T-cell (primary cell): ENCODE measurements around the gene COL19A1. TPM values are rescaled to one million over a fixed set of nuclear protein-coding genes. Genes with fewer than 3 reads are reported as not detected.

ENCODE experiments used
- ATAC-seq, 4 experiments: fragments of 200-7000 bp in 3 of 4; fragments of 150-1000 bp in 1 of 4; cut with Tn5 transposase; replicated peaks in 1 of 4; 1 replicate in 3 of 4; 2 replicates in 1 of 4; pipeline ENCODE4 v1.10.0; 2021; ENCODE audit warnings: moderate library complexity in 3 of 4, mild to moderate bottlenecking in 2 of 4, moderate number of reproducible peaks in 1 of 4
- CTCF ChIA-PET, 2 donors: fragments of 300-600 bp; sonication (Branson Sonifier 250); formaldehyde crosslinking; loops; one replicate each; lab custom pipeline; 2022; ENCODE audit warnings: antibody characterized with exemption in 2 of 2; lab: Charles Lee
- POLR2A ChIA-PET, 2 donors: fragments of 300-600 bp; sonication (Branson Sonifier 250); formaldehyde crosslinking; loops; one replicate each; lab custom pipeline; 2022; ENCODE audit warnings: antibody characterized with exemption in 2 of 2; lab: Charles Lee
- DNase-seq, 35 experiments: peaks; one replicate each; pipeline versions ENCODE4 v3.0.0 to v3.0.0-alpha.2; 2013 to 2023
- H3K27ac ChIP-seq: one replicate; pipeline ENCODE4 v1.5.1; 2013; ENCODE audit warnings: low read length
- H3K27me3 ChIP-seq, 2 experiments: replicated peaks in 1 of 2; 1 replicate in 1 of 2; 2 replicates in 1 of 2; pipeline versions ENCODE4 v1.6.1 to v1.7.0; 2013; ENCODE audit warnings: low read length in 1 of 2, mixed read lengths in 1 of 2; ENCODE audit not compliant: control insufficient read depth in 2 of 2, insufficient read depth in 2 of 2; ENCODE audit errors: extremely low read depth in 1 of 2
- H3K36me3 ChIP-seq, 2 donors: 1 replicate in 1 of 2; 2 replicates in 1 of 2; pipeline versions ENCODE4 v1.6.1 to v1.7.0; 2013; ENCODE audit warnings: low read length in 1 of 2; ENCODE audit not compliant: control insufficient read depth in 2 of 2, insufficient read depth in 1 of 2; ENCODE audit errors: extremely low read depth in 1 of 2
- H3K4me1 ChIP-seq, 2 experiments: 1 replicate in 1 of 2; 2 replicates in 1 of 2; pipeline versions ENCODE4 v1.6.1 to v1.7.0; 2013; ENCODE audit warnings: low read length in 2 of 2, mixed read lengths in 1 of 2; ENCODE audit not compliant: insufficient read depth in 2 of 2, control insufficient read depth in 1 of 2; ENCODE audit errors: extremely low read depth in 1 of 2
- H3K4me3 ChIP-seq, 2 donors: 1 replicate in 1 of 2; 2 replicates in 1 of 2; pipeline versions ENCODE4 v1.5.1 to v1.7.0; 2013; ENCODE audit warnings: mild to moderate bottlenecking in 2 of 2, low read length in 1 of 2, moderate library complexity in 1 of 2; ENCODE audit not compliant: control insufficient read depth in 1 of 2; ENCODE audit errors: extremely low read depth in 1 of 2
- H3K9me3 ChIP-seq: 2 replicates; pipeline ENCODE4 v1.7.0; 2013
- H3K27ac Mint-ChIP-seq, 2 donors: one replicate each; pipeline ENCODE4 v1.8.0; 2020 to 2021; ENCODE audit warnings: mild to moderate bottlenecking in 2 of 2, mixed read lengths in 2 of 2
- H3K27me3 Mint-ChIP-seq, 2 donors: one replicate each; pipeline ENCODE4 v1.8.0; 2021 to 2022; ENCODE audit warnings: mixed read lengths in 2 of 2
- H3K36me3 Mint-ChIP-seq: one replicate; pipeline ENCODE4 v1.8.0; 2021; ENCODE audit warnings: mixed read lengths
- H3K4me1 Mint-ChIP-seq, 3 donors: one replicate each; pipeline ENCODE4 v1.8.0; 2020 to 2022; ENCODE audit warnings: mixed read lengths in 3 of 3, mild to moderate bottlenecking in 1 of 3
- H3K4me3 Mint-ChIP-seq, 3 donors: one replicate each; pipeline ENCODE4 v1.8.0; 2020 to 2022; ENCODE audit warnings: mild to moderate bottlenecking in 3 of 3, mixed read lengths in 3 of 3, moderate library complexity in 3 of 3
- H3K9me3 Mint-ChIP-seq, 3 donors: one replicate each; pipeline ENCODE4 v1.8.0; 2020 to 2022; ENCODE audit warnings: mixed read lengths in 3 of 3
- WGBS: methylation state at CpG from one replicate; pipeline ENCODE4 v1.1.5; 2013; ENCODE audit warnings: missing lambda C conversion rate; ENCODE audit not compliant: insufficient coverage; 5-methylcytosine and 5-hydroxymethylcytosine counted together
- total RNA-seq, 35 experiments: library from RNA in 6 of 35; stranded (reverse) in 6 of 35; fragments of 120-200 nt in 1 of 35; gene quantifications; one replicate each; pipeline versions ENCODE4 v1.2.1 to v1.2.4 and lab custom pipeline; 2013 to 2026

Gene COL19A1
- total RNA-seq, 5 donors from 2014 or later (not counting 1 experiment from before 2014, with no cell fraction given) = 0.42 to 2.3 (median 0.55) TPM

- no peaks in the 10 kb centered on the region for H3K9me3 Mint-ChIP-seq
- H3K4me3 Mint-ChIP-seq = no peak overlapping the region
- Histone ChIP-seq H3K9me3 (no peaks in the 10 kb centered on the region), H3K27me3 (no peaks in the 10 kb centered on the region), H3K36me3 (no peaks in the 10 kb centered on the region), H3K4me3 (no peak overlapping the region), H3K27ac (no peak overlapping the region), H3K4me1 (no peaks in the 10 kb centered on the region)
- H3K27me3 Mint-ChIP-seq = peaks cover 6 to 11% of the 10 kb centered on the region in 2 donors
- no CpG with 5 or more reads among the region's 1 CpG for WGBS
- no peaks in the 10 kb centered on the region for H3K36me3 Mint-ChIP-seq
- ChIA-PET CTCF (interaction anchor here in 1 of 2 donors (1.0 kb wide), 1 partner anchor 525 kb away, joined by 4 read pairs; no protein-coding TSS in a partner anchor), POLR2A (no interaction called here)
- H3K4me1 Mint-ChIP-seq = no peaks in the 10 kb centered on the region
- DNase-seq (no peak), ATAC-seq (no peak)
- no peak overlapping the region for H3K27ac Mint-ChIP-seq
Measured at GRCh38 chr6:70157086-70157485, 290.7 kb downstream of the COL19A1 start.

GRCh38 chr6:70160276-70160675 lies 293.9 kb downstream of the COL19A1 start:
- Histone ChIP-seq H3K4me1 (no peaks in the 10 kb centered on the region), H3K9me3 (no peaks in the 10 kb centered on the region), H3K27me3 (no peaks in the 10 kb centered on the region), H3K27ac (no peak overlapping the region), H3K36me3 (no peaks in the 10 kb centered on the region), H3K4me3 (no peak overlapping the region)
- ChIA-PET POLR2A (interaction anchor here in 1 of 2 donors (0.6 kb wide), 1 partner anchor 974 kb away, joined by 6 read pairs; no protein-coding TSS in a partner anchor), CTCF (no interaction called here)
- no peaks in the 10 kb centered on the region for H3K36me3 Mint-ChIP-seq
- ATAC-seq = no peak
- H3K27me3 Mint-ChIP-seq = peaks cover 11 to 23% of the 10 kb centered on the region in 2 donors
- H3K27ac Mint-ChIP-seq = no peak overlapping the region
- no peaks in the 10 kb centered on the region for H3K4me1 Mint-ChIP-seq
- no peak overlapping the region for H3K4me3 Mint-ChIP-seq
- no peak for DNase-seq
- H3K9me3 Mint-ChIP-seq = no peaks in the 10 kb centered on the region
- no CpG with 5 or more reads among the region's 1 CpG for WGBS

GRCh38 chr6:70162972-70163371 lies 296.6 kb downstream of the COL19A1 start:
- ChIA-PET CTCF (no interaction called here), POLR2A (interaction anchor here in 1 of 2 donors (0.6 kb wide), 1 partner anchor 20 kb away, joined by 9 read pairs; no protein-coding TSS in a partner anchor)
- Histone ChIP-seq H3K36me3 (no peaks in the 10 kb centered on the region), H3K27me3 (peaks cover 2 to 4% of the 10 kb centered on the region in 2 experiments), H3K27ac (no peak overlapping the region), H3K9me3 (no peaks in the 10 kb centered on the region), H3K4me1 (no peaks in the 10 kb centered on the region), H3K4me3 (no peak overlapping the region)
- peaks cover 23 to 34% of the 10 kb centered on the region in 2 donors for H3K27me3 Mint-ChIP-seq
- WGBS = no CpG with 5 or more reads among the region's 3 CpGs
- ATAC-seq = no peak
- H3K27ac Mint-ChIP-seq = no peak overlapping the region
- H3K4me1 Mint-ChIP-seq = peaks cover 6 to 11% (median 7%) of the 10 kb centered on the region in 3 donors
- no peak for DNase-seq
- H3K9me3 Mint-ChIP-seq = no peaks in the 10 kb centered on the region
- H3K4me3 Mint-ChIP-seq = no peak overlapping the region
- no peaks in the 10 kb centered on the region for H3K36me3 Mint-ChIP-seq

- Histone ChIP-seq H3K27ac (no peak overlapping the region), H3K36me3 (no peaks in the 10 kb centered on the region), H3K9me3 (no peaks in the 10 kb centered on the region), H3K27me3 (peaks cover 2 to 4% of the 10 kb centered on the region in 2 experiments), H3K4me3 (no peak overlapping the region), H3K4me1 (no peaks in the 10 kb centered on the region)
- ChIA-PET POLR2A (no interaction called here), CTCF (no interaction called here)
- Mint-ChIP-seq H3K36me3 (no peaks in the 10 kb centered on the region), H3K9me3 (no peaks in the 10 kb centered on the region), H3K27me3 (peaks cover 23 to 36% of the 10 kb centered on the region in 2 donors), H3K4me3 (no peak overlapping the region), H3K27ac (no peak overlapping the region), H3K4me1 (peaks cover 6 to 11% (median 7%) of the 10 kb centered on the region in 3 donors)
- no peak for ATAC-seq
- DNase-seq = no peak
- 80% methylated on average over 1 of the region's 3 CpGs for WGBS
Measured at GRCh38 chr6:70163795-70164194, 297.4 kb downstream of the COL19A1 start.

- no peaks in the 10 kb centered on the region for H3K4me1 ChIP-seq
- ChIA-PET CTCF (no interaction called here), POLR2A (no interaction called here)
- H3K27ac Mint-ChIP-seq = no peak overlapping the region
- H3K27me3 ChIP-seq = peaks cover 2 to 4% of the 10 kb centered on the region in 2 experiments
- peaks cover 6 to 11% (median 7%) of the 10 kb centered on the region in 3 donors for H3K4me1 Mint-ChIP-seq
- ATAC-seq (no peak), DNase-seq (no peak)
- H3K4me3 Mint-ChIP-seq = no peak overlapping the region
- H3K27me3 Mint-ChIP-seq = peaks cover 21 to 35% of the 10 kb centered on the region in 2 donors
- no peak overlapping the region for H3K4me3 ChIP-seq
- no peaks in the 10 kb centered on the region for H3K36me3 ChIP-seq
- H3K9me3 ChIP-seq = no peaks in the 10 kb centered on the region
- WGBS = no CpG with 5 or more reads among the region's 2 CpGs
- H3K9me3 Mint-ChIP-seq = no peaks in the 10 kb centered on the region
- H3K36me3 Mint-ChIP-seq = no peaks in the 10 kb centered on the region
- H3K27ac ChIP-seq = no peak overlapping the region
Measured at GRCh38 chr6:70164556-70164955, 298.2 kb downstream of the COL19A1 start.

- H3K4me1 Mint-ChIP-seq = peaks cover 6 to 11% (median 7%) of the 10 kb centered on the region in 3 donors
- ChIA-PET POLR2A (no interaction called here), CTCF (no interaction called here)
- H3K36me3 Mint-ChIP-seq = no peaks in the 10 kb centered on the region
- no peak overlapping the region for H3K27ac Mint-ChIP-seq
- 29% methylated on average over 7 of the region's 24 CpGs for WGBS
- DNase-seq = peak in 10 of 35 experiments; percentile 1 to 17 (median 2)
- peak in 1 of 4 experiments; percentile 56 for ATAC-seq
- H3K27me3 Mint-ChIP-seq = peaks cover 22 to 28% of the 10 kb centered on the region in 2 donors
- Histone ChIP-seq H3K36me3 (no peaks in the 10 kb centered on the region), H3K9me3 (no peaks in the 10 kb centered on the region), H3K4me1 (no peaks in the 10 kb centered on the region), H3K27ac (no peak overlapping the region), H3K4me3 (no peak overlapping the region), H3K27me3 (peaks cover 2 to 4% of the 10 kb centered on the region in 2 experiments)
- H3K9me3 Mint-ChIP-seq = no peaks in the 10 kb centered on the region
- H3K4me3 Mint-ChIP-seq = no peak overlapping the region
Measured at GRCh38 chr6:70166088-70166958, 300.0 kb downstream of the COL19A1 start.
